NCI-H2227 (cell line): ENCODE data around the gene TSR3.
A peak's percentile ranks its signal among the peaks of the same experiment; 100 is the strongest.
"Not testable (repeated sequence)": the region's sequence is repeated elsewhere in the genome, so short reads cannot be mapped to it uniquely, and the experiment has no call there.

Experiments
- DNase-seq: peaks from one replicate; lab custom pipeline; 2025; ENCODE audit not compliant: unreplicated experiment; lab: John Stamatoyannopoulos, UW

TSR3 gene

GRCh38 chr16:1338855-1339675 is 12.6 kb downstream of the TSR3 start:
- DNase-seq, result no peak

DNA sequence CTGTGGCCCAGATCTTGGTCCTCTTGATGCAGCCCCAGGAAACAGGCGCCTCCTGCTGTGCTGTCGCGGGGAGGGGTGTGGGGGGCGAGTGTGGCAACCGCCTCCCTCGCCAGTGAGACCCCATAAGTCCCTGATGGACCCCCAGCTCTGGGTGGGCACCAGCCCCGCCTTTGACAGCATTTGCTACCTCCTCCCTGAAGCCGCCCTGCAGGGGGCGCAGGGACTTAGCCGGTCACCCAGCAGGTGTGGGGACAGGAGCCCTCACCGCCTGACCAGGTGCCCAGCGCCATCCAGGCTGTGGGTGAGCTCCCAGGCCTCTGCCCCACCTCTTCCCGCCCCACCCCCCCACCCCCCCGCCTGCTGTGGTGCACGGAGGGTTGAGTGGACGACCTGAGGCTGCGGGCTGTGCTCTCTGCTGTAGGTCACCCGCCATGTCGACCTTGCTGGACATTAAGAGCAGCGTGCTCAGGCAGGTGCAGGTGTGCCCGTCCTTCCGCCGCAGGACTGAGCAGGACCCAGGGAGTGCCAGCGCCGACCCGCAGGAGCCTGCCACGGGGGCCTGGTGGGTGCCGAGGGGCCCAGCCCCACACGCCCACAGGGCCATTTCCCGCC is 13.5 kb downstream of the TSR3 start:
- peak; percentile 40 for DNase-seq

DNA sequence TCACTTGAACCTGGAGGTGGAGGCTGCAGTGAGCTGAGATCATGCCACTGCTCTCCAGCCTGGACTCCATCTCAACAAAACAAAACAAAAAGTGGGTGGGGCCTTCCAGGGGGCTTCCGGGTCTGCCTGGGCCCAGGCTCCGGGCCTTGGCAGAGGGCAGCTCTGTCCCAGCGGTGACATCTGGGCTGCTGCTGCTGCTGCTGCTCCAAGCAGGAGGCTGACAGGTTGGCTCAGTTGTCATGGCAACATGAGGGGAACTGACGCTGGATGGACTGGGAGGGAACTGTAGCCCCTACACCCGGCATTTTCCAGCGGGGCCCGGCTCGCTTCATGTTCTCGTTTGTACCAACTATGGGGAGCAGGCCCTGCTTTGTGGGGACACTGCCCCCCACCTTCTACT is 14.2 kb downstream of the TSR3 start:
- DNase-seq, result peak; percentile 85

DNA sequence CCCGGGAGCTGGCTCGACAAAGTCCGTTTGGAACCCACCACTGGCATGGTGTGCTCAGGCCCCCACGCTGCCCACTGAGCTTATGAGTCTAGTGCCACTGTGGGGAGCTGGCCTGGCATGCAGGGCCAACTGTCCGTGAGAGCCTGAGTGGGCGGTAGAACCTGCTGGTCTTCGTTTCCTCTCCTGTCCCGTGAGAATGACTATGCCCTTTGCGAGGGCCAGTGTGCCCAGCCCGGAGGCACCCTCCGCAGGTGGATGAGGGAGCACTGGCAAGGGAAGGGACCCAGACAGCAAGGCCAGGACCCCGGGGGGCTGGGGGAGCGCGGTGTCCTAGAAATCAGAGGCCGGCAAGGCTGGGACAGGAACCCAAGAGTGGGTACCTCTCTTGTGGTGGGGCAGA is 15.1 kb downstream of the TSR3 start:
- DNase-seq, result no peak

- DNase-seq, result peak; percentile 75
These were observed 15.7 kb downstream of the TSR3 start for GRCh38 chr16:1335996-1336395.

DNA sequence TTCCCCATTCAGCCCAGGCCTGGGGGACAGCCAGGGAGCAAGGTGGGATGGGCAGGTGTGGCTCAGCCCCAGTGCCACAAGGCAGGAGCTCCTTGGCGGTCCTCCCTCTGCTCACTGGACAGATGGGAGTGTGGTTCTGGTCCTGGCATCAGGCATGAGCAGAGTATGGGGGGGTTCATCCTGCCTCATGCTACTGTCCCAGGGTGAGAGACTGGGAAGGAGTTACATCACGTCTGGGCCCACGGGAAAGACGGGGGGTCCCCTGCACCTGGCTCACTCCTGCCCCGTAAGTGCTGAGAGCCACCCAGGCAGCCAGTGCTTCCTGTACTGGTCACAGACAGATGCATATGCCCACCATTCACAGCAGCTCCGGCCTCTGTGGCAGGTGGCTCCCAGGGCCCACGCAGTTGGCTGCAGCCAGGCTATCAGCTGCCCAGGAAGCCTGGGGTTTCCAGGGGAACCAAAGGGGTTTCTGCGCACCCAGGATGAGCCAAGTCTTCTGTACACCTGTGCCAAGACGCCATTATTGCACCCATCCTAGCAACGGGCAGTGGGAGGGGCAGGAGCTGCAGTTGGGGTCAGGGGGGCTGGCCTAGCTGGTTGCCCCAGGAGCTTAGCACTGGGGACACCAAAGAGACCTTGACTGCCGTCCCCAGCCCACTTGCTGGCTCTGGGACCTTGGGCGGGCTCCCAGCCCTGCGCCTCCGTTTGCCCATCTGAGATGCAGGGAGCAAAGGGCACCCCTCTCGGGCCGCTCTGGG is 16.3 kb downstream of the TSR3 start:
- no peak for DNase-seq

- DNase-seq, result no peak
These were observed 16.9 kb downstream of the TSR3 start for GRCh38 chr16:1334739-1335138.

DNA sequence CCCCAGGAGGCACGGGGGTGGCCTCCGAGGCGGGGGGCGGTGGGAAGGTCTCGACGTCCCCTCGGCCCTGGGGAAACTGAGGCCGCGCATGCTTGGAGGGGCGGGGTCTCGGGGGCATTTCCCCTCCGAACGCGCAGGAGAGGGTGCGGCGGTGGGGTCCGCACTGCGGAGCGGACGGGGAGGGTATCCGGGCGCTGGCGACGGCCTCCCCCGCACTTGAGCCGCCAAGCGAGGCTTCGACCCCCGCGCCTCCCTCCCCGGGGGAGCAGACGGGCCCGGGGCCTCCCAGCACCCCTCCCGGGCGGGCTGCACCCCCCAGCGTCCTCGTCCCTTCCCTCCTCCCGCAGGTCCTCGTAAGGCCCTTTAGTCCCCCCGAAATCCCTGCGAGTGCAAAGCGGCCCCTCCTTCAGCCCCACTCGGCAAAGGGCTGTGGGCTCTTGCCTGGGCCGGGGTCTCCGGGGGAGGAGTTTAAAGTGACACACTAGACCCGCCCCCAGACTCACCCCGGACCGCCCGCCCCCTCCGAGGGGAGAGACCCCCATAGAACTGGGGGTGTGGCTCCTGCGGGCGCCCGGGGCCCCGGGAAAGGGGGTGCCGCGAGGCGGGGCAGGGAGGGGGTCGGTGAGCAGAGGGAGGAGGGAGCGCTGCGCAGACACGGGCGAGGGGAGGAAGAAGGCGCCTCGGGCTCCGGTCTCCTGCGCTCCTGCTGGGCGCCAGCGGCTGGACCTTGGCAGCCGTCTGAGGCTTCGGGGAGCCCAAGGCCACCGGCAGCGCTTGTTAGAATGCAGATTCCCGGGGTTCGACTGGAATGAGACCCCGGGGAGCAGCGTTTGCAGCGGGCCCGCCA is 17.6 kb downstream of the TSR3 start:
- DNase-seq, result no peak

DNA sequence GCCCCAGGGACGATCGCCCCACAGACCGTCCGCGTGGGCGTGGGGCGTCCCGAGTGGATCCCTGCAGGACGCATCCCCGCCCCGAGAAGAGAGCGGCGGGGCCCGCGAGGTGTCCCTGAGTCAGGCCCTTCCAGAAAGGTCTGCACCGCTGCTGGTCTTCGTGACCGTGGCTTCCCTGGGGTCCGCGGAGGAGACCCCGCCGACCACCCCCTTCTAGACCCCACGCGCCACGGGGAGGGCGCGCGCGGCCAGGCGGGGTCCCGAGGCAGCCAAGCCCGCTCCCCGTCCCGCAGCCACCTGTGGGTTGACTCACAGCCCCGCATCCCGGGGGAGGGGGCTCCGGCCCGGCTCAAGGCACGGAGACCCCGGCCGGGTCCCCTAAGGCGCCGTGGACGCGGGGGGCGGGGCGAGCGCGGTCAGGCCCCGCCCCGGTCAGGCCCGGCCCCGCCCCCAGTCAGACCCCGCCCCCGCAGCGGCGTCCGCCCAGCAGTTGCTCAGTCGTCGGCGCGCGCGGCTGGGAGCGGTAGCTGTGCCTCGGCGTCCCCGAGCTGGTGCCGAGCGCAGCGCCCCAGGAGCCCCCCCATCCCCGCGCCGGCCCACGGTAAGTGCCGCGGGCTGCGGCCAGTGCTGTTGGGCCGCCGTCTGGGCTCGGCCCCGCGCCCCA is 18.4 kb downstream of the TSR3 start, which contains the start of gene BAIAP3:
BAIAP3 (plus strand) TSS at position 497 of the 664 bp plus-strand sequence. CDS start 4,905 bp downstream, outside the sequence.
- DNase-seq, result peak; percentile 40

GRCh38 chr16:1332618-1333148 is 19.0 kb downstream of the TSR3 start:
- no peak for DNase-seq

GRCh38 chr16:1331712-1332617 is 19.7 kb downstream of the TSR3 start:
- DNase-seq, result peak; percentile 89

DNA sequence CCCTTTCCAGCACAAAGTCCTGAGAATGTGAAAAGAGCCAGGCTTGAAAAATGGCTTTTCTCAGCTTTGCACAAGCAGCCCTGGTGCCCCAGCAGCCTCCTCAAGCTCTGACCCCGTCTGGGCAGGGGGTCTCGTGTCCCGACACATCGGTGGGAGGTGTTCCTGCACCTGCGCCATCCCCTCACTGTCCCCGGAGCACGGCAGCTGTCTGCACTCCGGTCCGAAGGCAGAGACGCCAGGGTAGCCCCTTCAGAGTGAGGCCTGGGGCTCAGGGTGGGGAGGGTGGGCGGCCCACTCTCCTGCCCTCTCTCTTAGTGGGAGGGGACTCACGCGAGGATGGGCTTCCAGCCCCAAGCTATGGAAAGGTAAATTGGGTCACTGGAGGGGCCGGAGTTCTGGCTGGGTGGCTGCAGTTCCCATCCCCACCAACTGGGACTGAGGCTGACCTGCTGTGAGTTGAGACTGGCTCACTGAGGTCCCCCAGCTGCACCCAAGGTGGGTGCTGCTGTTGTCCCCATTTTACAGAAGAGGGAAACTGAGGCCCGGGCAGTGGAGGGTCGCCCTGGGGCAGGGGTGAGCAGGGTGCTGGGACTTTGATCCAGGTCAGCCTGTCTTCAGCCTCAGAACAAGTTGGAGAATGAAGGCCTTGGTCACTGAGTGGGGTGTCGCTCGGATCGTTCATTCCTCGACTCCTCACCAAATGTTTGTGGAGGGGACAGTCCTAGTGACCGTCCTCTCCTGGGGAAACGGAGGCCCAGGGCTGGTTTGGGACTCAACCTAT is 20.6 kb downstream of the TSR3 start:
- no peak for DNase-seq

DNA sequence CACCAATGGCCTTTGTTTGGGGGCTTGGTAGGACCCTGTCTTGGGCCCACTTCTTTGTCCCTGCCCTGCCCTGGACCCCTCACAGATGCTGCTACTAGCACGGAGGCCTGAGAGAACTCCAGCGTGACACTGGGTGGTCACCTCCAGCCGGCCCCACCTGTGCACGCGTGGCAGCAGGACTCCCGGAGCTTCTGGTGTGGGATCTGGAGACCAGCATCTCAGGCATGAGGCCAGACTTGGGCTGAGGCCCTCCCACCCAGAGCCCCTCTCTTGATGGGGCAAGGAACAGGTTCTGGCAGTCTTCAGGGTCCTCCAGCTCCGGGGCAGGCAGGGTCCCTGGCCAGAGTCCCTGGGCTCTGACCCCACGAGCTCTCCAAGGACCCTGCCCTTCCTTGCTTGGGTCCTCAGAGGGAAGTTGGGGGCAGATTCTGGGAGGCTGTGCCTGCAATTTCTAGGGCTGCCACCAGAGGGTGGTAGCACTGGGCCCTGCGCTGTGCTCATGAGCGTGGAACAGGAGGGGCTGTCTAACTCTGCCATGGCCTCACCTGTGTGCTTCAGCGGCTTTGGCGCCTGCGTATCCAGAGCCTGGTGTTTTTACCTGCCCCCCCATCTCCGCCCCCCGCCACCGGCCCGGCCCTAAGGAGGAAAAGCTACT is 21.3 kb downstream of the TSR3 start:
- no peak for DNase-seq

GRCh38 chr16:1328961-1329360 is 22.7 kb downstream of the TSR3 start:
- DNase-seq, result not testable (repeated sequence)

DNA sequence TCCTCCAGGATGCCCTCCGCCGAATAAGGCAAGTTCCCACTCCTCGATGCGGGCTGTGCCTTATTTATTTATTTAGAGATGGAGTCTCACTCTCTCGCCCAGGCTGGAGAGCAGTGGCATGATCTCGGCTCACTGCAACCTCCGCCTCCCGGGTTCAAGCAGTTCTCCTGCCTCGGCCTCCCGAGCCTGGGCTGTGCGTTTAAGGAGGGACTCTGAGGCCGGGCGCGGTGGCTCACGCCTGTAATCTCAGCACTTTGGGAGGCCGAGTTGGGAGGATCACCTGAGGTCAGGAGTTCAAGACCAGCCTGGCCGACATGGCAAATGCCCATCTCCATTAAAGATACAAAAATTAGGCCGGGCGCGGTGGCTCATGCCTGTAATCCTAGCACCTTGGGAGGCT is 23.5 kb downstream of the TSR3 start:
- DNase-seq, result not testable (repeated sequence)

DNA sequence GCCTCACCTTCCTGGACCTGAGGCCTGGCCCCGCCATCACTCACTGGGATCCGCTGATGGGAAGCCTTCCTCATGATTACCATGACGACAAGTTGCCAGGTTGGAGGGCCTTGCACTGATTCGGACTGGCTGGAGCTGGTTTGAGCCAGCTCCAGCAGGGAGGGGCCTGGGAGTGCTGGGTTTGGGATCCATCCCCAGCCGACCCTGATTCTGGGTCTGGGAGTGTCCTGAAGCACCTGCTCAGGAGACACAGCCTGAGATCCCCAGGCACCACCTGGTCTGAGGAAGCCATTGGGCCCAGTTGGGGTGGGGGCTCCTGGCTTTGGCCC is 24.1 kb downstream of the TSR3 start:
- DNase-seq, result no peak

GRCh38 chr16:1326946-1327618 is 24.6 kb downstream of the TSR3 start:
- no peak for DNase-seq
